Measurements from ENCODE around the gene TRPV4. TPM values are rescaled to one million over a fixed set of nuclear protein-coding genes. Genes with fewer than 3 reads are reported as not detected.

Gene TRPV4
- total RNA-seq, 1 donor from 2014 or later: 0.33 TPM

GRCh38 chr12:109739747-109740693 is 93.2 kb downstream of the TRPV4 start:
- Histone ChIP-seq H3K36me3 (no peaks in the 10 kb centered on the region), H3K4me1 (peaks cover 30% of the 10 kb centered on the region), H3K9me3 (replicated peaks) (no peaks in the 10 kb centered on the region), H3K27me3 (ENCODE audit: low read depth) (no peaks in the 10 kb centered on the region), H3K4me3 (no peak overlapping the region), H3K27ac (replicated peaks) (no peak overlapping the region)
- peak; percentile 25 for TF ChIP-seq CTCF (IDR thresholded peaks at IDR 0.05; ENCODE audit: borderline replicate concordance)
- intact Hi-C loops (cut with micrococcal nuclease): no loop called here
- peak; percentile 4 for DNase-seq

GRCh38 chr12:109738878-109739665 is 94.1 kb downstream of the TRPV4 start:
- peak; percentile 2 for DNase-seq
- H3K4me3 ChIP-seq: no peak overlapping the region
- TF ChIP-seq CTCF (IDR thresholded peaks at IDR 0.05; ENCODE audit: borderline replicate concordance): no peak
- intact Hi-C loops (cut with micrococcal nuclease): no loop called here
- no peak overlapping the region for H3K27ac ChIP-seq (replicated peaks)
- H3K27me3 ChIP-seq (ENCODE audit: low read depth): no peaks in the 10 kb centered on the region
- H3K36me3 ChIP-seq: no peaks in the 10 kb centered on the region
- H3K4me1 ChIP-seq: peaks cover 40% of the 10 kb centered on the region
- H3K9me3 ChIP-seq (replicated peaks): no peaks in the 10 kb centered on the region

- intact Hi-C loops (cut with micrococcal nuclease): no loop called here
- no peak for TF ChIP-seq CTCF (IDR thresholded peaks at IDR 0.05; ENCODE audit: borderline replicate concordance)
- no peak for DNase-seq
- Histone ChIP-seq H3K27me3 (ENCODE audit: low read depth) (no peaks in the 10 kb centered on the region), H3K9me3 (replicated peaks) (no peaks in the 10 kb centered on the region), H3K4me1 (peaks cover 41% of the 10 kb centered on the region), H3K36me3 (no peaks in the 10 kb centered on the region), H3K27ac (replicated peaks) (no peak overlapping the region), H3K4me3 (no peak overlapping the region)
These were observed 95.0 kb downstream of the TRPV4 start for GRCh38 chr12:109738209-109738608.

- no peaks in the 10 kb centered on the region for H3K9me3 ChIP-seq (replicated peaks)
- H3K27me3 ChIP-seq (ENCODE audit: low read depth): no peaks in the 10 kb centered on the region
- H3K36me3 ChIP-seq: no peaks in the 10 kb centered on the region
- intact Hi-C loops (cut with micrococcal nuclease): no loop called here
- no peak overlapping the region for H3K4me3 ChIP-seq
- H3K27ac ChIP-seq (replicated peaks): no peak overlapping the region
- DNase-seq: no peak
- TF ChIP-seq CTCF (IDR thresholded peaks at IDR 0.05; ENCODE audit: borderline replicate concordance): no peak
- peaks cover 41% of the 10 kb centered on the region for H3K4me1 ChIP-seq
These were observed 95.6 kb downstream of the TRPV4 start for GRCh38 chr12:109737631-109738030.

GRCh38 chr12:109737126-109737525 is 96.1 kb downstream of the TRPV4 start:
- no peak overlapping the region for H3K4me3 ChIP-seq
- no peaks in the 10 kb centered on the region for H3K27me3 ChIP-seq (ENCODE audit: low read depth)
- DNase-seq: no peak
- H3K27ac ChIP-seq (replicated peaks): no peak overlapping the region
- TF ChIP-seq CTCF (IDR thresholded peaks at IDR 0.05; ENCODE audit: borderline replicate concordance): no peak
- no peaks in the 10 kb centered on the region for H3K9me3 ChIP-seq (replicated peaks)
- H3K36me3 ChIP-seq: no peaks in the 10 kb centered on the region
- intact Hi-C loops (cut with micrococcal nuclease): no loop called here
- H3K4me1 ChIP-seq: peaks cover 41% of the 10 kb centered on the region
